HG03060 (cell line): Measurements from ENCODE around the gene ZC3H4.
"Not testable (repeated sequence)": the region's sequence is repeated elsewhere in the genome, so short reads cannot be mapped to it uniquely, and the experiment has no call there.

Source experiments
- ATAC-seq: cut with Tn5 transposase; IDR thresholded peaks from one replicate; pipeline ENCODE4 v1.9.1; 2021; ENCODE audit warnings: low read depth, moderate number of reproducible peaks; ENCODE audit not compliant: unreplicated experiment

The ZC3H4 gene

DNA sequence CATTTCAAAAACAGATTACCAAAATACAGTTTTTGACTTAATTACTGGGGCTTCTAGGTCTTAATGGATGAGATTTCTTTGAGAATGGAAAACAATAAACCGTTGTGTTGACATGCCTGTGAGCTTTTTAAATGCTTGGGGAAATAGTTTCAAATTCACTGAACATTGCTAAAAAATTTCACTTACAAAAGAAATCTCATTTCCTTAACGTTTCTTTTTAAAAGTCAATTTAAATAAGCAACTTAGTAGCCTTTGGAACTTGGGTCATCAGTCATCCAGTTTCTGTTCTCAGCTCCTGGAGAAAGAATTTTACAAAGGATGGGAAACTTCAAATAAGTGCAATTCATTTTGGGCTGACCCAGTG, 4.4 kb downstream of the ZC3H4 start:
- ATAC-seq, result no peak

DNA sequence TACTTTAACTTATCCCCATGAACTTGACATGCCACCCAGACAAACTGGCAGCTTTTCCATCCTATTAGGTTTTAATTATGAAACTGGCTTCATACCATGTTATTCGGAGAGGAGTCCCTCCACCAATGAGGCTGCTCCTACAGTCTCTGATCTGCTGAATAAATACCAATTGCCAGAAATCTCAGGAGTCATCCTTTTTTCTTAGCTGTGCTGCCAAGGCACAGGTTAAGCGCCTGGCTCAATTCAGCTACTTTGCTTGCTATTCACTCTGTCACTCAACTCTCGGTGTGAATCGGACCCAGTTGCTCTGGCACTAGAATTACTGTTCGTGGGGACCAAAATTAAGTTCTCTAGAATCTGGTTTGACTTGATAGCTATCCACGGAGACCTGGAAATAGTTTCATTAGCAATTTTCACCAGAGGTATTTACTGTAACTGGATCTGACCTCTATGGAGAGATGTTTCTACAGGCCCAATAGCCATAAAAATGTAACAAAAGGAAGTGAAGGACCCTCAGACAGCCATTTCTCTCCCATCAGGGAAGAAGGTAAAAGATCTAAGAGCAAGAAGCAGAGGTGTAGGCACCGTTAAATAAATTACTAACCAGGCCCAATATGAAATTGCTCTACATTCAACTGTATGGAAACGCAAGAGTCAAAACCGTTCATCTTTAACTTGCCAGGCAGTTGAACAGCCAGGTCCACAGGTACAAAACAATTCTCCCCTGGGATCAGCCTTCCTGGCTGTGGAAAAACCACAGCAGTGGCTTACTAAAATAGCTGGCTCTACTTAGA, 5.4 kb downstream of the ZC3H4 start:
- no peak for ATAC-seq

DNA sequence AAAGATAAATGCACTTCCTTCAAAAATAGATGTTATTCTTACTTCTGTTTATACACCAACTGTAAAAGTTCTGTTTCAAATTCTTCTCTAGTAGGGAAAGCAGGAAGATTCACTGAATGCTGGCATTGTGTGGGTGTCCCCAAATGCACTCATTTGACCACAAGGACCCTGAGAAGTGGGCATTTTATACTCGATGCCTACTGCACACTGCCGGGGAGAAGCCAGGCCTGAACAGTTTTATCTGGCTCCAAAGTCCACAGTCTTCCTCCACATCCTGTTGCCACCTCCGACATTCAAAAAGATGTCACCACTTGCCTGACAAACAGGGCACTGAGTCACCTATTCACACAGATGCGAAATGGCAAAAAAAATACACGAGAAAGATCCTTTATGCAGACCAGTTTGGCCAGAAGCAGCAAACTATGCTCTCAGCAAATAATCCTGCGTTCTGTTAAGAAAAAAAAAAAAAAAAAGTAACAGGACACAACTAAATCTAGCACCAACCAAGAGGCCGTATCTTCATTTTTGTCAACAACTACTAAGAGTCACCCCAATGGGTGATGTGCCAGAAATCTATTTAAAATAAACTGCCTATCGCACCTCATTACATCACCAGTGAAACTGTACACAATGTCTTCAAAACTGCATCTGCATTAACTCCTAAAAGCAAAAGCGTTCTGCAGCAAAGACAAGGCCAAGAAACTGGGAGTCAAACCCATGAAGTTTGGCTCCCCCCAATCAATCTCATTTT, 6.2 kb downstream of the ZC3H4 start:
- no peak for ATAC-seq

DNA sequence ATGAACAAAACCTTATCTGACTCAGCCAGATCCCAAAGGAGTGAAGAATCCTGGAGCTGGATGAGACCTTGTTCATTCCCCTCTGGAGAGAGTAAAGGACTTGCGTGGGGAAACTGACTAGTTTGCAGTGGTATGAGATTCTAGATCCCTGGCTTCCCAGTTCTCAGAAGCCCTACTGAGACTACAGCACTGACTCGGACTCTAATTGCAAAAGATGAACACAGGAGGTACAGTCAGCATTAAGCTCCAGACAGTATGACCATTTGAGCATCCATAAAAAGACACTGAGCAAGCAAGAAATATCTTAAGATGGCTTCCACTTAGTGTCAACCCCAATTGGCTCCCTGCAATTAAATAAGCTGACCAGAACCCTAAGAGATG, 6.8 kb downstream of the ZC3H4 start:
- no peak for ATAC-seq

DNA sequence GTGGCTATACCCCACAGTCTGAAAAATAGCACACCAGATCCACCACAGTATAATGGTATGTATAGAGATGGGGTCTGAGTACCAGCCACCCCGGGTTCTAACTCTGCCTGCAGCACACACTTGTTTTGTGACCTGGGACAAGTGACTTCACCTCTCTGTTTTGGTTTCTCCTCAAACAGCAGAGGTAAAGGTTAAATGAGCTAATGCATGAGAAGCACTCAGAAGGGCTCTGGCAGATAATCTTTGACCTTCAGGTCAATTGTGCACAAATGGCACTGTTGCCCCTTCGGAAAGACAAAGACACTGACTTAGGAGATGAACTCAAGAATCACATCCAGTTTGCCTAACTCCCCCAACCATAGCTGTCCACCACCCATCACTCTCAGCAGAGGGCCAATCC, 7.7 kb downstream of the ZC3H4 start:
- ATAC-seq, result no peak

DNA sequence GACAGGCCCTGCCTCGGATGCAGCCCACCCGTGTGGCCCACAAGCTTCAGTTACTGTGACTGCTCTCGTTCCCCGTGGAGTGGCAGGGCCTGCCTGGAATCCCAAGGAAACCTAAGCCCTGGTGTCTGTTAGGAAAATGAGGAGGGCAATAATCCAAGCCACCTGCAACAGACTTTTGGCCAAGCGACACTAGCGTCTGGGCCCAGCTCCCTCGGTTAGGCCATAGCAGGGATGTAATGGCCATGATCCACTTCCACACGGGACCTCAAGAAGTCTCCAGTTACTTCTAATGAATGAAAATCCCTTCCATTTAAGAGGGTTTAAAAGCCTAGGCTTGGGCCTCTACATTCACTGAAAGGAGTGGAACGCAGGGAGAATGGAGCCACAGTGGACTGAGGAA, 8.9 kb downstream of the ZC3H4 start:
- ATAC-seq, result no peak

DNA sequence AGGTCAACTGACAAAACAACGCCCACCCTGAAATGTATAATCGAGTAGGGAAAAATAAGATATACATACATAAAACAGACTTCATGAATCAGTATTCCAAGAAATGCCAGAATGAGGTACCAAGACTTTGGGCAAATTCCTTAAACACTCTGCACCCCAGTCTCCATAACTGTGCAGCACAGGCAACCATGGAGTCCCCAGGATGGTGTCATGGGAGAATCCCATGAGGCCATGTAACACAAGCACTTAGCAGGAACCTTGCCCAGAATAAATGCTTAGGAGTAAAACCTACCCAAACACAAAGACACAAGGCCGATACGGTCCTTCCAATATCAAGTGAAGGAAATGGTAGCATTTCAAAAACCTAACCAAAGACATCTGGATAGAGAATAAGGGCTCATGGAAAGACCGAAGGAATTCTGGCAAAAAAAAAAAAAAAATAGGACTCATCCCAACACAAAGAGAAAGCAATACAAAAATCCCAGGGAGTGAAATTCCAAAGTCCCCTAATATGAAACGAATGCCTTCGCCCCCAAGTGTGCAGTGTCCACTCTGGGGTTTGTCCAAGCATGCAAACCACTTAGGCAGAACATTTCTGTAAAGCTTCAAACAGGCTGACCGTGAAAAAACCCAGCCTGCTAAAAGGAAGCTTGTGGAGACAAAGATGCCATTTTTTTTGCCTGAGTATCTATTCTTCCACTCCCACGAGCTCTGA, 11.1 kb downstream of the ZC3H4 start:
- no peak for ATAC-seq

DNA sequence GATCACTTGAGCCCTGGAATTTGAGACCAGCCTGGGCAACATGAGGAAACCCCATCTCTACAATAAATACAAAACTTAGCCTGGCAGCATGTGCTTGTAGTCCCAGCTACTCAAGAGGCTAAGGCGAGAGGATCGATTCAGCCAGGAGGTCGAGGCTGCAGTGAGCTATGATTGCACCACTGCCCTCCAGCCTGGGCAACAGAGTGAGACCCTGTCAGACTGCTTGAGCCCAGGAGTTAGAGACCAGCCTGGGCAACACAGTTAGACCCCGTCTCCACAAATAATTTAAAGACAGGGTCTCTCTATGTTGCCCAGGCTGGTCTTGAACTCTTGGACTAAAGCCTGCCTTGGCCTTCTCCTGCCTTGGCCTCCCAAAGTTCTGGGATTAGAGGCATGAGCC, 12.5 kb downstream of the ZC3H4 start:
- ATAC-seq, result not testable (repeated sequence)

DNA sequence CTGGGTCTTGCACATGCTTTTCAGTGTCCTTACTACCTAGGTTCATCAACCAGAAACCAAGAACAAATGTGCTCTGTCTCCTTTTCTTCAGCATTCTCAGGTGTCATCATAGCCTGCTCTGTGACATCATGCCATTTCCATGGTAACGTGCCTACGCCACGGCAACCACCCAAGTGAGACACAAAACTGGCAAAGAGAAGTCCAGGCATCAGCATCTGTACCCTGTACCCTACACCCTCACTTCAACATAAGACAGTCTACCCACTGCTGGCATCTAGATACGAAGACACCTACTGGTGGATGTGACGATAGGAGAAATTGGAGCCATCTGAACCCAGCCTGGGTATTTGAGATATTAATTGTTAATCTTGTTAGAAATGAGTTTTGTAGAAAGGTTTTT, 13.3 kb downstream of the ZC3H4 start:
- ATAC-seq, result no peak

DNA sequence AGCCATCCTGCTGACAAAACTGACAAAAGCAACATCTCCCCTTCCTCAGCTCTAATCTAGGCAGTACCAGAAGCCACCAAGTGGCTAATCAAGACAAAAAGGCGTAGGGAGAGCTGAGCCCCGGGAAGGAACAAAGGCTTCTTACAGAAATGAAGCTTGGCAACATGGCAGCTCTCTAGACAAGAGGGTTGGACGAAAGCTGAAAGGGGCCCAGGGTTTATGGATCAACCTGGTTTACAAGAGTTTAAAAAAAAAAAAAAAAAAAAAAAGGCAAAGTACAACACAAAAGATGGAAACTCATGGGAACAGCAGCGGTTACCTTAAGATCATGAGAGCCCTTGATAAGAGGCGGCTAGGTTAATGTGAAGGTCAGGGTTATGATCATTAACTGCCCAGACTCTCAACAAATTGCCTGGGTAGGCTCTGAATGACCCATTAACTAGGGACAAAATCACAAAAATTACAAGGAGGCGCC, 14.0 kb downstream of the ZC3H4 start:
- no peak for ATAC-seq

DNA sequence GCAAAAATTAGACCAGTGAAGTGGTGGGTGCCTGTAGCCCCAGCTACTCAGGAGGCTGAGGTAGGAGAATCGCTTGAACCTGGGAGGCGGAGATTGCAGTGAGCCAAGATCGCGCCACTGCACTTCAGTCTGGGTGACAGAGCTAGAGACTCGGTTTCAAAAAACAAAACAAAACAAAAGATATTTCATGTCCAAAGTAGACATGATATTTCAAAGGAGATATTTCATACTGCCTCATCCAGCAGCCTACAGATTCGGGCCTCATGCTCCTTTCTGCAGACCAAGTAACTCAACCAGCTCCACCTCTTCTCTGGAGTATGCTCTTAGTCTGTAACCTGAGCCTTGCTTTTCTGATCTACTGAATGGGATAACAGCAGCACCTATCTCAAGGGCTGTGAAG, 15.0 kb downstream of the ZC3H4 start:
- no peak for ATAC-seq

DNA sequence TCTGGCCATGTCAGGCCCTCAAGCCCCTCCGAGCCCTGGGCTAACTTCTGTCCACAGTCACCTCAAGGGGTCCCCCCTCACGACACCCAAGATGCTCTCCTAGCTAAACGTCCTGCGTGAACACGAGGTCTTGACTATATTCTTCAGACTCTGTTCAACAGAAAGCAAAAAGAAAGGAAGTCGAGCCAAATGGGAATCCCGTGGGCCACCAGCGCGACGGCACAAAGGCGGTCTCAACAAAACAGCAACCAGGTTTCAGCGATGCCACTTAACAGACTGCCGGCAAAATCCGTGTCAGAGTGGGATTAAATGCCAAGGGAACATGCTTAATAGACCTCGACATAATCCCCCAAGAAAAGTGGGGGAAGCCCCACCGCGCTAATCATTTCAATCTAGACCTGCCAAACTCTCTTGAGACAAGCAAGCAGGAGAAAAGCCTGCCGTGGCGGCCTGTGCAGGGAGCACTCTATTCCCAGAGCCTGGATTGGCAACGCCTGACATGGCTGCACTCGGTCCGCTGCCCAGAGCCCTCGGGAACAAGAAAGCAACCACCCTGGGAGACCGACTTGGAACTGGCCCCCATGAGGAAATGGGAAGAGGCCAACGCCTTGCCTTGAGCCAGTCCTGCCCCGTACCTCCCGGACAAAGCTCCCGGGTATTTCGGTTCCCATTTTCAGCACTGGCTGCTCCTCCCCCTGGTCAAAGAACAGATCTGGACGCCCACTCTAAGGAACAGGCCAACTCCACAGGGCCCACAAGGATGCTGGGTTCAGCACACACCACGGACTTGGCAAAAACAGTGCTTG, 16.0 kb downstream of the ZC3H4 start:
- no peak for ATAC-seq

DNA sequence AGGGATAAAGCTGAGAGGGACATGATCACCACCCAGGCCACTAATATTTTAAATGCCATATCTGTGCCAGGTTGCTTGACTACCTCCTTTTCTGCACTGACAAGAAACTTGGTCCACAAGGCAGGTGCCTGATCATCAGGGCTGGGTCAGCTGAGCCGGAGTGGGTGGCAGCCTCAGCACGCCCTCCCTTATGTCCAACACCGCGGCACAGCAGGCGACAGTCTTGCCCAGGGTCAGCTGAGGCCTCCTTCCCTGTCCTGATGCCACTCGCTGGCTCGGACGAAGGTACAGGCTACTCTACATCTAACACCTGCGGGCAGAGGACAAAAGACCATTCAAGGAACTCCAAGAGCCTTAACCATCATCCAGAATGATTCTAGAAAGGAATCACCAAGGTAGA, 16.9 kb downstream of the ZC3H4 start:
- no peak for ATAC-seq

DNA sequence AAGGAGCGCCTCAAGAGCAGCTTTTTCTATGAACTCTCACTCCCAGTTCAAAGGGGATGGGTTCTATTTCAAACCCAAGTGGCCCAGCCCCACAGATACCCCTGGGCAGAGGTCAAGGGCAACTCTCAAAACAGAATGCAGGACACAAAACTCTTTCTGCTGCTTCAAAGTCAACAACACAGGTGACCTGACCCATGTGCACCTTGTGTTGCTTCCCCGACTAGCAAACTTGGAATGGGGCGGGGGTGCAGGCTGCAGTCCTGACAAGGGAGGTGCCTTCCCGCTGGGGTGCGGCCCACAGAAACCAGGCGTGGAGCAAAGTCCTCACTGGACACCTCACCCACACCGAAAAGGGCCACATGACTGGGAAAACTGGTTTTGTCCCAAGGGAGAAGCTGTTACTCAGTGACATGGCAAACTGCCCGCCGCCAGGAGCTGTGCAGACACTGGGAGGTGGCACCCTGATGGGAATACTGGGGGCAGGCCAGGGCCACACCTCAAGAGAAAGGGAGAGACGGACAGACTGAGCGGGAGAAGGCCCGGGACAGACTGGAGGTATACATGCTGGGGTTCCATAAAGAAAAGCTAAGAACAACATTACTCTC, 17.4 kb downstream of the ZC3H4 start:
- ATAC-seq, result no peak

DNA sequence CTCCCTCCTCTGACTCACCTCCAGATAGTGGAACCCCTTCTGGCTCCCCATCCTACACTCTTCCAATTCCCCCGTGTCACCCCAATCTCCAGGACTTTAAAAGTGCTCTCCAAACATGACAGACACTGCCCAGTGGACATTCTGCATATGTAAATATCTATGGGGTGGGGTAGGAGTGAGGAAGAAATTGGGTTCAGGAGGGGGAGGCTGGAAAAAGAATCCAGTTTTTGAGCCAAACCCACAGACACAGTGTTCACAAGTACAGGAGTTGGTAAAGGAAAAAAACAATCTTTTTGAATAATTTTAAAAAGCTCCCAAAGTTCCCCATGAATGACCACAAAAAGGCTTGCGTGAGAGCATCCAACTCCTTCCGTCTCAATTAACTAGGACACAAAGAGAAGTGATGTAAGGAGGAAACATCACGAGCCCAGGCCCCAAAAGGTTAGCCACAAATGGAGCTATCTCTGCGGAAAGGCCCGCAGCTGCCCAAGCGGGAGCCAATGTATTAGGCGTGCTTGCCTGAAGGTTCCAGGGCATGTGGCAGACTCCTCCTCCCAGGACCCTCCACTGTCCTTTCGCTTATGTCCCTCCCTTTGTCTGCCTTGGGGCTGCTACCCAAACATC, 18.0 kb downstream of the ZC3H4 start:
- no peak for ATAC-seq

DNA sequence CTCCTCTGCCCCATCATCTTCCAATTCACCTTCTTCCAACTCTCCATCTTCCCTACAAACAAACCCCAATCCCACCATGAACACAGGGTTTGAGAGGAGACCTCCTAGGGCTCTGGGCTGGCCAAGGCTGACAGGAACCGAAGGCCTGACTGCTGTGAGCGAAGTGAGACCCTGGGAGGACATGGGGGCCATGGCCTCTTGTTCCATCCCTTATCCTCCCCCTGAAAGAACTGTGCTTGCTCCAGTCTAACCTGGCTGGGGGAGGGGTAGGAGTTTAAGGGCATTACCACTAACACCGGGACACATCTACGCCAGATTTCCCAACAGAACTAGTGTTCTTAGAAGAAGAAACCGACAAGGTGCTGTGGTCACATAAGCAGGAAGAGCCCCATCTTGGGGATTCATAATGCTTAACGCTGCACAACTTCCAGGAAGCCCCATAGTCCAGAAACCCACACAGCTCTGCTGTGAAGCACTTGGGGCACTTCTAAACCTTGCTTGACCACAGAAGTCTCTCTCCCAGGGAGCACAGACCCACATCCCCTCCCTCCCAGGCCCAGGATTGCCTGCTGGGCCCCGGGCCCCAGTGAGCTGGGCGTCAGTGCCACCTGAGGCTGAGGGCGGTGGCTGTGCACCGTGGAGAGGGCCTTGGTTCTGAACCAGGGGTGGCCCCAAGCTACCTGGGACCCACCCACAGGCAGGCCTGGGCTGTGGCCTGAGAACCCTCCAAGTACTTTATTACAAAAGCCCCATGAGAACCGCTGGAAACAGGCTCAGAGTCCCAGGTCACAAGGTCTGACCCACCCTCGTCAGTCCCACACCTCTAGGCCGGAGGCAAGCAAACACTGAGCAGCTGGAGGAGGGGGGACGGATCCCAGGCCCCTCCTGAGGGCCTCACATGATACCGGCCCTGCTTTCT, 18.8 kb downstream of the ZC3H4 start:
- ATAC-seq, result no peak

DNA sequence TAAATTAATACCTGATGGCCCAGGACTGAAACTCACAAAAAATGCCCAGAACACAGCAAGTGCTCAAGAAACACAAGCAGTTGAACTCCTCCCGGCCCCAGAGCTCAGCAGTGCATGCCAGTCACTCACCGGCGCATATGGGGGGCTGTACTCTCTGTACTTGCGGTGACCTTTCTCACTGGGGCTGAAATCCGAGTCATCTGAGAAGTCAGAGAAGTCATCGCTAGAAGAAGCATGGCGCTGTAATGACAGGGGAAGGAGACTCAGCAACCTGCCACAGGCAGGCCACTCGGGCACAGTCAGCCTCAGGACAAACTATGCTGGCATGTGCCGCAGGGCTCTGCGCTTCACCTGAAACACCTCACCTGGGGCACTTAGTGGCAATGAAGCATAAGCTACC, 19.7 kb downstream of the ZC3H4 start:
- no peak for ATAC-seq

DNA sequence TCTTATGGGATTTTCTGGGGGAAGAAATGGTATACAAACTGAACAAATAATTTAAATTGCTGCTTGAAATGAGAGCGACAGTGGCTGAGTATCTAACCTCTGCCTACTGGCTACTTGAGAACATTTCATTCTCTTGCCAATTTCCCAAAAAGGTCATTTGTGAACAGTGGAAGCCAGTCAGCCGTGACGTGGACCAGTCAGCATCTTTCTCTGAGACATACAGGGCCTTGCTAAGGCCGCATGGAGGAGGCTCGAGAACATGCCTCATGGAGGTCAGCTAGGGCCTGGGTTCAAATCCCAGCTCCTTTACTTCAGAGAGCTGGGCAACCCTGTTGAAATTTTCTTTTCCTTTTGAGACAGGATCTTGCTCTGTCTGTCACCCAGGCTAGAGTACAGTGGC, 20.3 kb downstream of the ZC3H4 start:
- no peak for ATAC-seq
